AG10803 (cell line): ENCODE data around the gene PRSS12.
"Not testable (repeated sequence)": the region's sequence is repeated elsewhere in the genome, so short reads cannot be mapped to it uniquely, and the experiment has no call there.

Experiments
- DNase-seq: peaks from one replicate; pipeline ENCODE4 v3.0.0; 2010; ENCODE audit warnings: low read depth
- H3K4me3 ChIP-seq: 2 replicates; pipeline ENCODE4 v1.5.1; 2011; ENCODE audit warnings: mild to moderate bottlenecking, low read length, control low read depth
- CTCF ChIP-seq: conservative IDR thresholded peaks from 2 replicates; pipeline ENCODE4 v1.5.1; 2011; ENCODE audit warnings: mild to moderate bottlenecking, low read length, control low read depth, inconsistent platforms

The PRSS12 gene

GRCh38 chr4:118395057-118395644, 42.3 kb upstream of the PRSS12 start:
- TF ChIP-seq CTCF = no peak
- DNase-seq = no peak
- H3K4me3 ChIP-seq = no peak overlapping the region

- H3K4me3 ChIP-seq, DNase-seq: not testable (repeated sequence)
Observed at GRCh38 chr4:118392509-118392908, 39.7 kb upstream of the PRSS12 start.

- no peak for TF ChIP-seq CTCF
- H3K4me3 ChIP-seq = no peak overlapping the region
Observed at GRCh38 chr4:118390121-118390520, 37.3 kb upstream of the PRSS12 start.

GRCh38 chr4:118389721-118390120, 36.9 kb upstream of the PRSS12 start:
- H3K4me3 ChIP-seq = no peak overlapping the region
- TF ChIP-seq CTCF = no peak
- DNase-seq = peak; percentile 10

More at GRCh38 chr4:118390121-118390520, 37.3 kb upstream of the PRSS12 start:
- peak; percentile 44 for DNase-seq

GRCh38 chr4:118388606-118389005, 35.8 kb upstream of the PRSS12 start:
- TF ChIP-seq CTCF = no peak
- H3K4me3 ChIP-seq = no peak overlapping the region
- no peak for DNase-seq

GRCh38 chr4:118381902-118382301, 29.1 kb upstream of the PRSS12 start:
- no peak for TF ChIP-seq CTCF
- H3K4me3 ChIP-seq = no peak overlapping the region
- no peak for DNase-seq

- peak; percentile 82 for DNase-seq
- TF ChIP-seq CTCF = no peak
- no peak overlapping the region for H3K4me3 ChIP-seq
Observed at GRCh38 chr4:118373614-118374255, 20.9 kb upstream of the PRSS12 start.
